Transverse colon (tissue), 4 donors: Measurements from ENCODE around the gene HS3ST4. TPM values are rescaled to one million over a fixed set of nuclear protein-coding genes. Genes with fewer than 3 reads are reported as not detected.

Experiments used
- DNase-seq: peaks from one replicate; pipeline ENCODE4 v3.0.0-alpha.2; 2019
- H3K27ac ChIP-seq, 4 donors: fragments of 200-600 bp; sonication (generic); 2 replicates each; pipeline ENCODE4 v1.5.1; 2016 to 2018; ENCODE audit warnings: inconsistent platforms in 4 of 4
- H3K27me3 ChIP-seq: fragments of 200-600 bp; sonication (generic); 2 replicates; pipeline ENCODE4 v1.5.1; 2017; ENCODE audit warnings: inconsistent platforms
- H3K36me3 ChIP-seq, 4 donors: fragments of 200-600 bp; sonication (generic); 2 replicates each; pipeline ENCODE4 v1.5.1; 2017 to 2019; ENCODE audit warnings: inconsistent platforms in 4 of 4
- H3K4me1 ChIP-seq, 4 donors: fragments of 200-600 bp; sonication (generic); 2 replicates each; pipeline ENCODE4 v1.5.1; 2017 to 2020; ENCODE audit warnings: inconsistent platforms in 4 of 4
- H3K4me3 ChIP-seq, 4 donors: fragments of 200-600 bp; sonication (generic); 1 replicate in 1 of 4; 2 replicates in 3 of 4; pipeline versions ENCODE4 v1.5.1 to v1.6.1; 2017 to 2019; ENCODE audit warnings: inconsistent platforms in 4 of 4
- H3K9me3 ChIP-seq, 2 donors: fragments of 200-600 bp; sonication (generic); 2 replicates each; pipeline ENCODE4 v1.5.1; 2017 to 2019; ENCODE audit warnings: inconsistent platforms in 2 of 2
- CTCF ChIP-seq, 5 experiments: fragments of 200-600 bp in 3 of 5; fragments of 450-650 bp in 2 of 5; sonication (generic) in 3 of 5; IDR thresholded peaks; 1 replicate in 2 of 5; 2 replicates in 3 of 5; pipeline ENCODE4 v1.5.1; 2016 to 2017; ENCODE audit warnings: antibody characterized with exemption in 5 of 5, inconsistent platforms in 3 of 5, mild to moderate bottlenecking in 2 of 5, moderate library complexity in 1 of 5
- EP300 ChIP-seq: sonication (generic); formaldehyde crosslinking; IDR thresholded peaks from one replicate; pipeline ENCODE4 v1.6.1; 2017; ENCODE audit warnings: antibody characterized with exemption, low read depth
- POLR2A ChIP-seq: fragments of 450-650 bp; IDR thresholded peaks from one replicate; pipeline ENCODE4 v1.6.1; 2016; ENCODE audit warnings: antibody characterized with exemption, mild to moderate bottlenecking, moderate library complexity
- POLR2AphosphoS5 ChIP-seq, 3 donors: sonication (generic); formaldehyde crosslinking; IDR thresholded peaks; one replicate each; pipeline ENCODE4 v1.6.1; 2016; ENCODE audit warnings: antibody characterized with exemption in 3 of 3
- WGBS, 2 donors: methylation state at CpG; one replicate each; pipeline ENCODE4 v1.1.5; 2018; ENCODE audit warnings: low coverage in 1 of 2; 5-methylcytosine and 5-hydroxymethylcytosine counted together
- in situ Hi-C, 4 donors: fragments of 200-750 bp; cut with MboI; loops; one replicate each; pipeline versions ENCODE4 v1.15.0 to v1.15.1; 2017; ENCODE audit warnings: low sequenced_read_pairs in 3 of 4, low pct_ligation_motif_present in 1 of 4, low pct_unique_long_range_greater_than_20kb in 1 of 4
- intact Hi-C: fragments of 100-400 bp; cut with DNase I; formaldehyde crosslinking; loops from one replicate; pipeline ENCODE4 v1.15.1; 2023; ENCODE audit warnings: low total_unique reads
- total RNA-seq, 4 donors: library from RNA; depleted of rRNA; stranded (reverse); fragments of >200 nt; gene quantifications; one replicate each; pipeline ENCODE4 v1.1.0, GENCODE V29; 2016

The HS3ST4 gene
- total RNA-seq, 4 donors from 2014 or later, result not detected

- H3K4me3 ChIP-seq, result no peak overlapping the region
- H3K27me3 ChIP-seq, result peaks cover 93% of the 10 kb centered on the region
- WGBS, 2 donors, result 13% methylated on average over 31 of the region's 70 CpGs; no CpG with 5 or more reads in 1 of the 2 donors
- H3K4me1 ChIP-seq, result peaks cover 0 to 11% (median 2%) of the 10 kb centered on the region in 4 donors
- no peak for DNase-seq
- no peak for TF ChIP-seq CTCF (IDR thresholded peaks at IDR 0.05)
- no peak for TF ChIP-seq POLR2A
- TF ChIP-seq EP300, result no peak
- no peak for TF ChIP-seq POLR2AphosphoS5 (IDR thresholded peaks at IDR 0.05)
- intact Hi-C loops (no loop called here), in situ Hi-C loops (no loop called here)
- H3K9me3 ChIP-seq, result no peaks in the 10 kb centered on the region
- H3K27ac ChIP-seq, result no peak overlapping the region
- no peaks in the 10 kb centered on the region for H3K36me3 ChIP-seq
Observed at GRCh38 chr16:25692742-25693508, 1.2 kb downstream of the HS3ST4 start.

- no peak for DNase-seq
- 9 to 11% methylated on average over 3 to 9 of the region's 9 CpGs for WGBS, 2 donors
- Histone ChIP-seq H3K27ac (no peak overlapping the region), H3K9me3 (no peaks in the 10 kb centered on the region), H3K27me3 (peaks cover 94% of the 10 kb centered on the region), H3K4me3 (no peak overlapping the region), H3K4me1 (peaks cover 0 to 11% (median 2%) of the 10 kb centered on the region in 4 donors), H3K36me3 (no peaks in the 10 kb centered on the region)
- TF ChIP-seq POLR2AphosphoS5 (IDR thresholded peaks at IDR 0.05), result no peak
- TF ChIP-seq POLR2A, result no peak
- no peak for TF ChIP-seq CTCF (IDR thresholded peaks at IDR 0.05)
- TF ChIP-seq EP300, result no peak
- in situ Hi-C loops, result no loop called here
- intact Hi-C loops, result no loop called here
Observed at GRCh38 chr16:25693631-25694030, 1.9 kb downstream of the HS3ST4 start.

GRCh38 chr16:25699069-25699468, 7.3 kb downstream of the HS3ST4 start:
- WGBS, 2 donors, result 59 to 67% methylated on average over 7 of the region's 7 CpGs
- intact Hi-C loops, result no loop called here
- Histone ChIP-seq H3K27me3 (peaks cover 42% of the 10 kb centered on the region), H3K9me3 (no peaks in the 10 kb centered on the region), H3K4me3 (no peak overlapping the region), H3K36me3 (no peaks in the 10 kb centered on the region), H3K27ac (no peak overlapping the region), H3K4me1 (no peaks in the 10 kb centered on the region)
- in situ Hi-C loops, result no loop called here
- DNase-seq, result no peak
- TF ChIP-seq EP300, result no peak
- TF ChIP-seq POLR2AphosphoS5 (IDR thresholded peaks at IDR 0.05), result no peak
- TF ChIP-seq POLR2A, result no peak
- no peak for TF ChIP-seq CTCF (IDR thresholded peaks at IDR 0.05)

GRCh38 chr16:25700547-25700946, 8.8 kb downstream of the HS3ST4 start:
- Histone ChIP-seq H3K27ac (no peak overlapping the region), H3K4me3 (no peak overlapping the region), H3K27me3 (peaks cover 27% of the 10 kb centered on the region), H3K36me3 (no peaks in the 10 kb centered on the region), H3K4me1 (no peaks in the 10 kb centered on the region), H3K9me3 (no peaks in the 10 kb centered on the region)
- in situ Hi-C loops (loop anchor here in 1 of 4 donors (25.0 kb wide), 1 partner anchor 463 kb away; no protein-coding TSS in a partner anchor), intact Hi-C loops (no loop called here)
- TF ChIP-seq POLR2AphosphoS5 (IDR thresholded peaks at IDR 0.05) (no peak), CTCF (IDR thresholded peaks at IDR 0.05) (no peak), EP300 (no peak), POLR2A (no peak)
- no peak for DNase-seq
- WGBS, 2 donors, result 76 to 81% methylated on average over 6 of the region's 6 CpGs
